Cardiac fibroblast (primary cell): ENCODE results near the gene SPSB2.

Experiments
- DNase-seq, 2 donors: peaks; one replicate each; pipeline versions ENCODE4 v3.0.0 to v3.0.0-alpha.2; 2010; ENCODE audit warnings: low read depth in 2 of 2
- H3K4me3 ChIP-seq, 2 donors: replicated peaks in 1 of 2; 1 replicate in 1 of 2; 2 replicates in 1 of 2; pipeline ENCODE4 v1.5.1; 2011; ENCODE audit warnings: low read depth in 2 of 2, low read length in 2 of 2, mild to moderate bottlenecking in 2 of 2, moderate library complexity in 1 of 2
- CTCF ChIP-seq: IDR thresholded peaks from one replicate; pipeline ENCODE4 v1.5.1; 2011; ENCODE audit warnings: low read depth, mild to moderate bottlenecking, low read length, inconsistent platforms

Gene SPSB2

GRCh38 chr12:6834254-6834653, 38.8 kb downstream of the SPSB2 start:
- no peak overlapping the region for H3K4me3 ChIP-seq
- DNase-seq, result no peak
- TF ChIP-seq CTCF, result no peak

- TF ChIP-seq CTCF, result no peak
- no peak overlapping the region for H3K4me3 ChIP-seq
- DNase-seq, result no peak
Observed at GRCh38 chr12:6833189-6833890, 39.8 kb downstream of the SPSB2 start.

GRCh38 chr12:6832125-6832524, 41.0 kb downstream of the SPSB2 start:
- DNase-seq, result no peak
- no peak for TF ChIP-seq CTCF

GRCh38 chr12:6831450-6831995, 41.6 kb downstream of the SPSB2 start:
- H3K4me3 ChIP-seq, result no peak overlapping the region
- DNase-seq, result no peak
- no peak for TF ChIP-seq CTCF

More at GRCh38 chr12:6832125-6832524, 41.0 kb downstream of the SPSB2 start:
- no peak overlapping the region for H3K4me3 ChIP-seq

- no peak for DNase-seq
- H3K4me3 ChIP-seq, result no peak overlapping the region
- TF ChIP-seq CTCF, result no peak
Observed at GRCh38 chr12:6830999-6831398, 42.1 kb downstream of the SPSB2 start.

GRCh38 chr12:6830286-6830890, 42.7 kb downstream of the SPSB2 start:
- no peak for TF ChIP-seq CTCF
- DNase-seq, result no peak
- no peak overlapping the region for H3K4me3 ChIP-seq
